GF-D8 (cell line): ENCODE data around the gene NTN3.
"Not testable (repeated sequence)": the region's sequence is repeated elsewhere in the genome, so short reads cannot be mapped to it uniquely, and the experiment has no call there.

Experiments used
- DNase-seq: peaks from one replicate; lab custom pipeline; 2025; lab: John Stamatoyannopoulos, UW

NTN3 gene

DNA sequence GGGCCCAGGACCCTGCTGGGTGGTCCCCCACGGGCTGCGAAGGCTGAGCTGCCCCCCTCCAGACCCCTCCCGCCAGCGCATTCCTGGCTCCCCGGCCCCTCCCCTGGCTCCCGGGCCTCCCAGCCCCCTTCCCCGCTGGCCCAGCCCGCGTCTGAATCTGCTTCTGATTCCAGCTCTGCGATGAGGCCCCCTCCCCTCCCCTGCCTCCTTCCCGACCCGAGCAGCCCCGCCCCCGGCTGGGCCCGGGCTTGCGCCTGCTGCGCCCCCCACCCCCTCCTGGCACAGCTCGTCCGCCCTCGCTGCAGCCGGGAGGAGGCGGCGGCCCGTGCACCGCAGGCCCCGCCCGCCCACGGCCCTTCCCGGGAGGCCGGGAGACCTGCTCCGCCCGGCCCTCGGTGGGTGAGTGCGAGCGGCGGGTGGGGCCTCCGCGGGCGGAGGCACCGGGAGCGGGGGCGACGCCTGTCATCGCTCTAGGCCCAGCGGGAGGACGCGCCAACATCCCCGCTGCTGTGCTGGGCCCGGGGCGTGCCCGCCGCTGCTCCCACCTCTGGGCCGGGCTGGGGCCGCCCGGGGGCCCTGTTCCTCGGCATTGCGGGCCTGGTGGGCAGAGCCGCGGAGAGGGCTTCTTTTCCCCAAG lies at the start of gene NTN3:
Gene NTN3, plus strand, starts transcription at position 282 of the 637 bp plus-strand sequence. CDS start 405 bp downstream, outside the sequence.
- no peak for DNase-seq

DNA sequence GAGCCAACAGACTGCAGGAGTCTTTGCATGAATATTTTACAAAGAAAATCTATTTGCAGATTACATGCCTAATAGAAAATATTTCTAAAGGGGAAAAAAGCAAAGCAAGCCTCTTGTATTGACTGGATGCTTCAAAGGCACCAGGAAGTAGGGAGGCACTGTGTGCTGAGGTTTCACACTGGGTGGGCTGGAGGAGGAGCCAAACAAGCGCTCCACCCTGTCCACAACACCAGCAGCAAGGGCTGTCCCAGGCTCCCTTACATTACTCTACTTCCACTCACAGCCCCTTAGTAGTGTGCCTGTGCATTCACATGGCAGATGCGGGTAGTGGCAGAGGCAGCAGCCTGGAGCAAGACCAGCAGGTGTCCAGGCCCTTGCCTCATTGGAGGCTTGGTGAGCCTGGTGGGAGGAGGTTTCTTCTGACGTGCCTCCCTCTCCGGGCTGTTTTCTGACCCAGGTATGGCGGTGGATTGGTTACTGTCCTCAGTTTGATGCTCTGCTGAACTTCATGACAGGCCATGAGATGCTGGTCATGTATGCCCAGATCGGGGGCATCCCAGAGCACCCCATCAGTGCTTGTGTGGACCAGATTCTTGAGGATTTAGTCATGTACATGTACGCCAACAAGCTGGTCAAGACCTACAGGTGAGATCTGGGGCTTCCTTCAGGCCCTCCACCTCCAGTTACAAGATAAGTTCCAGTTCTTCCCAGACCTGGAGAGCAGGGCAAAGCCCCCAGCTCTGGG lies 48.8 kb upstream of the NTN3 start:
- DNase-seq = no peak

GRCh38 chr16:2424061-2425007 lies 46.8 kb upstream of the NTN3 start:
- no peak for DNase-seq

DNA sequence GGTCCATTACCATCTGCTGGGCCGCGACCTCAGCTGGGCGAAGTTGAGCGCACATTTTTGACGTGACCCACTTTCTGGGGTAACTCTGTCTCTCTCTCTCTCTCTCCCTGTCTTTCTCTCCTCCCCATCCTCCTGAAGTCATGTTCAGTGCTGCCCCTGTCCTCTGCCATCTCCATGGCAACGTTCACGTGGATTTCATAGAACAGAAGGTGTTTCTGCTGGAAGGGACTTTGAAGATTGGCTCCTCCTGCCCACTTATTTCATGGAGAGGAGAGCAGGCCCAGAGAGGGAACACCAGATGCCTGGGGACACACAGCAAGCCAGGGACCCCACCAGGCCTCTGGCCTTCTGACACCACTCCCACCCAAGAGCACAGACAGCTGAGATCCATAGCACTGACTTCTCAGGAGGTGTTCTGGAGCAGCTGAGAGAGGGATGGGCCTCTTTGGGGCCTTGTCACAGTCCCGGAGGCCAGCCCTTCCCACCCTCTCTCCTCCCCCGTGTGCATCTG lies 46.0 kb upstream of the NTN3 start:
- DNase-seq = no peak

GRCh38 chr16:2425825-2426430 lies 45.2 kb upstream of the NTN3 start:
- no peak for DNase-seq

DNA sequence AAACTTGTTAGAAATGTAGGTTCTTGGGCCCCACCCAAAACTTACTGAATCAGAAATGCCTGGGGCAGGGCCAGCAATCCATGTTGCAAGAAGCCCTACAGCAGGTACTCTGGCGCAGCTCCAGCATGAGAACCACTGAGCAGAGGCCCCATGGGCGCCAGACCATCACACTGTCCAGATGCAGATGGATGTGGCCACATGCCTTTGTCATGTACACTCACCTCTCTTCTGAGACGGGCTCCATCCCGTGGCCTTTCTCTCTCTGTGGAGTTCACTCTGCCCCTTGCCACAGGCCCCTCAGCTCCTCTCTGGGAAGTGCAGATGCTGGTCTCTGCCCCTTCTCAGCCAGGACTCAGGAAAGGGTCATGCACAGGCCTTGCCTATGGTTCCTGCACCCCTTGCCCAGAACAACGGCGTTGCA lies 44.1 kb upstream of the NTN3 start:
- no peak for DNase-seq

GRCh38 chr16:2427526-2427925 lies 43.6 kb upstream of the NTN3 start:
- DNase-seq = no peak

- no peak for DNase-seq
Observed at GRCh38 chr16:2428051-2428783, 42.9 kb upstream of the NTN3 start.

- DNase-seq = no peak
Observed at GRCh38 chr16:2428784-2429033, 42.4 kb upstream of the NTN3 start.

DNA sequence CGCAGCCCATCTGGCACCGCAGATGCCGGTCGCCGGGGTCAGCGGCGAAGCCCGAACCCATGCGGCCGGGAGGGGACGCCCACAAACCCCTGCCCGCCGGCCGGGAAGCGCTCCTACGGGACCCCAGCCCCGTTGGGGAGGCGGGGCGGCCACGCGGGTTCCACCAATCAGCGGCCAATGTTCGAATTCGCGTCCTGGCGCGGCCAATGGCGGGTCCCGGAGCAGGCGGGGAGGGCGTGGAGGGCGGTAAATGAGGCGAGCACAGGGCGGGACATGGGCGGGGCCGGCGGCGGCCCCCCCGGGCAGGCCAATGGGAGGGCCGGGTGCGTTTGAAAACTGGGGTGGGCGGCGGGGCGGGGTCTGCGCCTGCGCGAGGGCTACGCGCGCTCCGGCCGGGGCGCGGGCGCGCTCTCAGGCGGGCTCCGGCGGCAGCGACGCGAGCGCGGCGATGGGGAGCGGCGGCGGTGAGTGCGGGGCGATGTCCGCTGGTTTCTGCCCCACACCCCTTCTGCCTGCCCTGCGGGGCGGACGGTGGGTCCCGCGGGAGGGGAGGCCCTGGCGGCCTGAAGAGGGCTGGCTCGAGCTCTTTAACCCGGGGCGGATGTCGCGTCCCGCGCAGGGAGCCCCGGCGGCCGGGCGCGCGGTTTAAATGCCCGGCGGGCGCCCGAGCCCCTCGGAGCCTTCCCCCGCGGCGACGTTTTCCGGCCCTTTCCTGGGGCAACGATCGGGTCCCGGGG lies 41.9 kb upstream of the NTN3 start, which contains the start of gene CCNF:
Gene CCNF, plus strand, starts transcription at position 414 of the 737 bp plus-strand sequence. Its CDS starts 35 bp downstream, at position 449.
- peak; percentile 86 for DNase-seq

DNA sequence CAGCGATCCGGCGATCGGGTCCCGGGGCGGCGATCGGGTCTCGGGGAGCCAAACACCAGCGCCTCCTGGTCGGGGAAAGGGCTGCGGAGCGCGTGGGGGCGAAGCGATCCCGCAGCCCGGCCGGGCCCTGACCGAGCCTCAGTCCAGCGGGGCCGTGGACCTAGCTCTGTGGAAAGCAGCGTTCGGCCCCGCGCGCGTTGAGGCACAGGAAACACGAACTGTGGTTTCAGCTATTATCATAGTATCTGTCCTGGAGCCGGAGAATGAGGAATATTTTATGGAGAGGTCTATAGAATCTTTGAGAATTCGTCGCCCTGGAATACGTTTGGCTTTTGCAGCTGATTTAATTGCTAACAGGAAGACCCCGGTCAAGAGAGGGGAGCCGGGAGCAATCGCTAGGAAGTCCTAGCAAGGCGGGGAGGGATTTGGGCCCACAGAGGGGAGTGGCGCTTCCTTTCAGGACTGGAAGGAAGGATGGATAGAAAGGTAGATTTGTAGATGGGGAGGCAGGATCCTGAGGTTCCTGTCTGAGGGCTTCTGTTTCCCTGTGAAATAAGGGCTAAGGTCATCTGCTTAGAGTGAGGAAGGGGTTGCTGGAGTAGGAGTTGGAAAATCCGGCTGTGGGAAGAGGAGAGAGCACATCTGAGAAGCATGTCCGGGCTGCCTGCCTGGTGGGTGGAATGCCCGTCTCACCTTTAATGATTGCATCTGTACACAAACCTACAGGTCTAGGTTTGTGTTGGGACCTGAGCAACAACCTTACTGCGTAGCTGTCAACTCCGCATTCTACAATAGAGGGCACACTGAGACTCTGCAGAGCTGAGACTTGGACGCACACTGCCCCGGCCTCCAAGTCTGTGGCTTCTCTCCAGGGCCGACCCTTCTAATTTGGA lies 41.1 kb upstream of the NTN3 start:
- no peak for DNase-seq

- DNase-seq = no peak
Observed at GRCh38 chr16:2432286-2432685, 38.8 kb upstream of the NTN3 start.

DNA sequence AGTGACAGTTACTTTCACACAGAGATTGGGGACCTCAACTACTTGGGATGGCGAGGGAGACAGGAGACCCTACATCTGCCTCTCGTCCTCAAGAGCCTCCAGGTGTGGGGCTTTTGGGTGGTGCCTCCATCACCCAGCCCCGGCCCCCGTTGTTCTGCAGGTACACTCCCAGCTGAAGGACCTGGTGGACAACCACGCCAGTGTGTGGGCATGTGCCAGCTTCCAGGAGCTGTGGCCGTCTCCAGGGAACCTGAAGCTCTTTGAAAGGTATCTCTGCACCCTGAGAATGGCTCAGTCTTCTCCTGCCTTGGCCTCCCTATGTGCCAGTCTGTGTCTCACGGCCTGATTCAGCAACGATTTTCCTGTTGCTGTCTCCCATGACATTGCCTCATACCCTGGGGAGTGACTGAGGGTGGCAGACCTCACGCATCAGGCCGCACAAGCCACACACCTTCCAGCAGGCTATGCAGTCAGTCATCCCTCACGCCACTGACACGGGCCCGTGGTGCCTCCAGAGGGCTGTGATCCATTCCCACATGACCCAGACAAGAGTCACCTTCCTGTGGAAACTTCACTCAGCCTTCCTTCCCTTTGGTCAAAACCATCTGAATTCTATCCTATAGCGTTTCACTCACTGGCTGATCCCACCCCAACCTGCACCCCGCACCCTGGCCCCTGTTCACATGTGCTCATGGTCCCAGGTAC lies 38.1 kb upstream of the NTN3 start:
- no peak for DNase-seq

GRCh38 chr16:2435236-2435635 lies 35.9 kb upstream of the NTN3 start:
- not testable (repeated sequence) for DNase-seq

DNA sequence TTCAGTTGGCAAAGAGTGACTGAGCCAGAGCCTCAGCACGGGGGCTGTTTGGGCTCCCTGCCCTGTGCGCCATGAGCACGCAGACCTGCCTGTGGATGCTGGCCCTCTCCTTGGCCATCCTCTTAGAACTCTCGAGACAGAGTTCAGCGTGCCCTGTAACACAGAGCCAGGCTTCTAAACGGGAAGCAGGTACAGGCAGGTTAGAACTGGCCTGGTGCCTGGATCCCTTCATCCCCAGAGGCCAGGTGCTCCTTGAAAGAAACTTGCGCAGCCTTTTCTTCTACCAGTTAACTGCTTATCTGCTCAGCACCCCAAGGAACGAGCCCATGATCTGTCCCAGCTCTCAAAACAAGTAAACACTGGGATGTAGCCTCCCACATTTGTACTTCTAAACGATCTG lies 35.0 kb upstream of the NTN3 start:
- no peak for DNase-seq

DNA sequence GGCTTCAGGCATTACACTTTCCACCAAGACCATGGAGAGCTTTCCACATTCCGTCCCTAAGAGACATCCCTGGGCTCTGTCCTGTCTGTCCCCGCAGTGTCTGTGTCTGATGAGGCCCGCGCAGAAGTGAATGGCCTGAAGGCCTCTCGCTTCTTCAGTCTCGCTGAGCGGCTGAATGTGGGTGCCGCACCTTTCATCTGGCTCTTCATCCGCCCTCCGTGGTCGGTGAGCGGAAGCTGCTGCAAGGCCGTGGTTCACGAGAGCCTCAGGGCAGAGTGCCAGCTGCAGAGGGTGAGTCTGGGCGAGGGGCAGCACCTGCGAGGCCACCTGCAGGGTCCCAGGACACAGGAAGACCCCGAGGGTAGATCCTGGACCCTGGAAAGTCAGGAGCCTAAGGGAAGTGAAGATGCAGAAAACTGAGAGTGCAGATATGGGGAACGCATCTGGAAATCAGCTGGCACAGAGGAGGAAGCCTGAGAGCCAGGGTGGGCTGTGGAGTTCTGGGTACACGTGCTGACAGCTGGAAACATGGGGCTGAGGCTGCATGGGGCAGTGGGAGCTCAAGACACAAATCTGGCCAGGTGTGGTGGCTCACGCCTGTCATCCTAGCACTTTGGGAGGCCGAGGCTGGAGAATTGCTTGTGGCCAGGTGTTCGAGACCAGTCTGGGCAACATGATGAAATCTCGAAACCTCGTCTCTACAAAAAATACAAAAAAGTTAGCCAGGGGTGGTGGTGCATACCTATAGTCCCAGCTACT lies 33.9 kb upstream of the NTN3 start:
- DNase-seq = no peak

GRCh38 chr16:2438121-2438520 lies 33.0 kb upstream of the NTN3 start:
- DNase-seq = no peak

GRCh38 chr16:2439598-2439997 lies 31.5 kb upstream of the NTN3 start:
- no peak for DNase-seq
